Fibroblast of upper back skin (primary cell): ENCODE results near the gene OLFM2.
"Not testable (repeated sequence)": the region's sequence is repeated elsewhere in the genome, so short reads cannot be mapped to it uniquely, and the experiment has no call there.

ENCODE experiments used
- DNase-seq: peaks from one replicate; pipeline ENCODE4 v3.0.0-alpha.2; 2013

The OLFM2 gene

DNA sequence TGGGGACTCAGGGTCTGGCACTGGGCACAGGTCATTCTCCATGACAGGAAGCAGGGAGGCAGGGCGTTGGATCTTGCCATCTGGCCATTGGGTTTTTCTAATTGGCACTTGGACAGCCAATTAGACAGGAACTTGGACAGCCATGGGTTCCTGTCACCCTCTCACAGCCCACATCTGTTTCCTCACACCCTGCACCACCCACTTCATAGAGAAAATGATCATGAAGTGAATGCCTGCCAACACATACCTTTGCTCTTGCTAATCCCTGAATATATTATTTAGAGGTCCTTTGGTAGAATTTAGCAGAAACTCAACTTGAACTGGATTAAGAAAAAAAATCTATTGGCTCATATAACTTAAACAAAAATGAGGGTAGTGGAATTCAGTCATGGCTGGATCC lies 4.9 kb upstream of the OLFM2 start:
- DNase-seq, result no peak

GRCh38 chr19:9940778-9941177 lies 4.5 kb upstream of the OLFM2 start:
- no peak for DNase-seq

GRCh38 chr19:9939301-9939913 lies 3.1 kb upstream of the OLFM2 start:
- no peak for DNase-seq

GRCh38 chr19:9937001-9937411 lies 691 bp upstream of the OLFM2 start:
- DNase-seq, result no peak

DNA sequence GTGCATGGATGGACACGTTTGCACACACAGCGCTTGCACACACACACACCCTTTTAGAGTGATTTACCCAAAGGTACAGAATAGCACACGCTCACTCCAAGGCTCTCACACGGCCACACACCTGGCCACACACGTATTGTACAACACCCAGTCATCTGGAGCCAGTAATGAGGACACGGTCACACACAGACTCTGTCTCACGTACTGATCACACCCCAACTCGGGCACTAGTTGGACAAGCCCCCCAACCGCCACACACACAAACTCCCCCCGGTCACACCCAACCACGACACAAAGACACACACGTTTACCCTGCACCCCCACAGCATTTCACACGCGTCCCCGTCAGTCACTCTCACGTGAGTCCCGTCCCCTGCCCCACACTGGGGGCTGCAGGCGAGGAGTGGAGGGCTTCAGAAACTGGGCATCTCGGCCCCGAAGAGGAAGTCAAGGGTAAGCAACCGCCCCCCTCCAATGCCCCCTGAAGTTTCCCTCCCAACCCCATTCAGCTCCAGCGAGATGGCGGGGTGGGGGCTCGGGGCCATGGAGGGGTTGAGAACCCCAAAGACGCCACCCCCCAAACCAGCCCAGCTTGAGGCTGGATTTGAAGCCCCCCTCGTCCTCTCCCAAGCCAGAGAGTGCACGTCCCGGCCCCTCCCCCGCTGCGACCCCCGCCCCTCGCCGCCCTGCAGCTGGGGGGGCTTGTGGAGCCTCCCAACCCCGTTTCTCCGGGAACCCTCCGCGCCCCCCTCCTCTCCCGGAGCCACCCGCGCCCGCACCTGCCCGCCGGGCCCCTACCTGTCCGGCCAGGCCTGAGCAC lies 599 bp downstream of the OLFM2 start:
- DNase-seq, result no peak

- peak; percentile 81 for DNase-seq
Observed at GRCh38 chr19:9934132-9934950, 2.0 kb downstream of the OLFM2 start.

- DNase-seq, result no peak
Observed at GRCh38 chr19:9932835-9933234, 3.5 kb downstream of the OLFM2 start.

DNA sequence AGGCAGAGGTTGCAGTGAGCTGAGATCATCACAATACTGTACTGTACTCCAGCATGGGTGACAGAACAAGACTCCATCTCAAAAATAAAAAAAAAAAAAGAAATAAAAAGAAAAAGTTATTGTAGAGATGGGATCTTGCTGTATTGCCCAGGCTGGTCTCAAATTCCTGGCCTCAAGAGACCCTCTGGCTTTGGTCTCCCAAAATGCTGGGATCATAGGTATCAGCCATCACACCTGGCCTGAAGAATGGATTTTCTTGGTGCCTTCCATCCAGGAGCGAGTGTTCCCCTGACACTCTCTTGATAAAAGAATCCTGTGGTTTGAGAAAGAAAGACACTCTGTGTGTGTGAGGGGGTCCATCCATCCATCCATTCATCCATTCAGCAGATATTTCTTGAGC lies 4.7 kb downstream of the OLFM2 start:
- no peak for DNase-seq

DNA sequence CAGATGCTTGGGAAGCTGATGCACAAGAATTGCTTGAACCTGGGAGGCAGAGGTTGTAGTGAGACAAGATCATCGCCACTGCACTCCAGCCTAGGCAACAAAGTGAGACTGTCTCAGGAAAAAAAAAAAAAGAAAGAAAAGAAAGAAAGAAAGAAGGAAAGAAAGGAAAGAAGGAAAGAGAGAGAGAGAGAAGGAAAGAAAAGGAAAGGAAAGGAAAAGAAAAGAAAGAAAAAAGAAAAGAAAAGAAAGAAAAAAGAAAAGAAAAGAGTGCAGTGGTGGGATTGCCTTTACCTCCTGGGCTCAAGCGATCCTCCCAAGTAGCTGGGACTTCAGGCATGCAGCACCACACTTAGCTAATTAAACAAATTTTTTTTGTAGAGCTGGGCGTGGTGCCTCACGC lies 12.9 kb downstream of the OLFM2 start:
- no peak for DNase-seq

- not testable (repeated sequence) for DNase-seq
Observed at GRCh38 chr19:9922782-9923379, 13.4 kb downstream of the OLFM2 start.

DNA sequence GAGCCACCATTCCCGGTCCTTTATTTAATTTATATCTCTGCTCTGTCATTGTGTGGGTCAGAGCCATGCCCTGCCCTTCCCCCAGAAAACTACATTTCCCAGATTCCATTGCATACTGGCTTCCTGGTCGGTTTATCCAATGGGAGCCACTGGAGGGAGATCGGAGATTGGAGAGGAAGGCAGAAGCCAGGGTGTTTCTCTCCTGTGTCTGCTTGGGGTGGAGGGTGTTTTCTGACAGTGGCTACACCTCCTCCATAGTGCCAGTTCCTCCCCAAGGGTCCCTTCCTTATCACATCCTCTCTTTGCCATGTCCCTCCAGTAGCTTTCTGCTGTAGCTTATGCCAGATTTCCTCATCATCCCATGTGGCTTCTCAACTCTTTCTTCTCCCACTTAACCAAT lies 19.0 kb downstream of the OLFM2 start:
- peak; percentile 48 for DNase-seq

- DNase-seq, result no peak
Observed at GRCh38 chr19:9916719-9917118, 19.6 kb downstream of the OLFM2 start.

GRCh38 chr19:9914315-9915207 lies 21.8 kb downstream of the OLFM2 start:
- DNase-seq, result peak; percentile 87

- no peak for DNase-seq
Observed at GRCh38 chr19:9914001-9914314, 22.4 kb downstream of the OLFM2 start.

DNA sequence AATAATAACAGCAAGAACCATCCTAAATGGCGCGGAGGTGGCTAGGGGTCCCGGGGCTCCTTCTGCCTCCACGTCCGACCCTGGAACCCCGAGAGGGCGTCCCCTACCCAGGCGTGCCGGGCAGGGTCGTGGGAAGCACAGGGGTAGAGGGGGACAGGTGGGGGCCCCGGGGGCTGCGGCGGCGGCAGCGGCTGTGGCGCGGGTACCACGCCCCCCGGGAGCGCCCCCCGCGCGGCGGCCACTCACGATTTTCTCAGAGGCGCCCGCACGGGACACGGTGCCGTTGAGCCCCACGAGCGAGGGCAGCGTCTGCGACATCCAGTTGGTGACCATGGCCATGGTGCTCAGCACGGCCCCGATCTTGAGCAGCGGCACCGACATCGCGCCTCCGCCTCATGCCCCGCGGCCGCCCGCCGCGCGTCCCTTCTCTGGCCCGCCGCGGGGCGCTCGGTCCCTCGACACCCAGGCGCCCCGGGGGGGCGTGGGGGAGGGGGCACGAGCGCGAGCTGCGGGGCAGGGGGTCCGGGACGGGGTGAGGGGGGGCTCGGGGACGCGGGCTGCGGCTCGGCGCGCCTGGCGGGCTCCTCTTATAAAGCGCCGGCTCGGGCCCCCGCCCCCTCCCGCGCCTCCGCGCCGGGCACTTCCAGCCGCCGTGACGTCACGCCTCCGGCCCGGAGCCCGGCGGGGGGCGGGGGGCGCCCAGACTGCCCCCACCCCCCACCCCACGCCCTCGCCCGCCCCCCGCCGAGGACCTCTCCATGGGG lies 22.9 kb downstream of the OLFM2 start:
- DNase-seq, result no peak

- no peak for DNase-seq
Observed at GRCh38 chr19:9912551-9913236, 23.6 kb downstream of the OLFM2 start.

DNA sequence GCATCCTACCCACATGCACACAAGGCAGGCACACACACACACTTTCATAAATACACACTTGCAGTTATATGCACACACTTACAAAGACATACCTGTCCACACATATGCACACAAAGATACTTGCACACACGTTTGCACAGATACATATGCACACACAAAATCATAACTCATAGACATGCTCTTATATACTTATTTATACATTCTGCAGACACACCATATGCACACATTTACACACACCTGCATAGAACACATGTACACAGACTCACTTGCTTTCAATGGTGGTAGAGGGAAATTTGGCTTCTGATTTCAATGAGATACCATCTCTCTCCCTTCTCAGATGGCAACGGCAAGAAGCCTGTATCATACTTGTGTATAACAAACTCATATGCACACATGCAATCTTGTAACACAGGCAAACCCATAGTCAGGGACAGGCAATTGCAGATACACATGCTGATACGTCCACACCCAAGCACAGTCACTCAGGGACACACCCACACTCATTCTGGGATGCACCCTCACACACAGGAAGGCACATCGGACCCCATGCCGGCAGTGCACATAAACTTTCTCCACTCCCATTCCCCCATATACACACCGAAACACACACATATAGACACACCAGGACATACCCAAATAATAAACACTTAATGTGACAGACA lies 24.7 kb downstream of the OLFM2 start:
- no peak for DNase-seq

DNA sequence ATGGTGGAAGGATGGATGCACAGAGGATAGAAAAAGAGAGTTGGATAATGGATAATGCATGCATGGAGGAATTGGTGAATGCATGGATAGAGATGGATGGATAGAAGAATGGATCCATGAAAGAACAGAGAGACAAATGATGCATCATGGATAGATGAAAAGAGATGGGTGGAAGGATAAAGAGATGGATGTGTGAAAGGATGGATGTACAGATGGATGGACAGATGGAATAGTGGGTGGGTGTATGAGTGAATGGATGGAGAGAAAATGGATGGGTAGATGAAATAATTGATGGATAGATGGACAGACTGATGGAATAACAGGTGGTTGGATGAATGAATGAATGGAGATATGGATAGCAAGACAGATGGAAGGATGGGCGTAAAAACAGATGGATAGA lies 25.7 kb downstream of the OLFM2 start:
- DNase-seq, result no peak

DNA sequence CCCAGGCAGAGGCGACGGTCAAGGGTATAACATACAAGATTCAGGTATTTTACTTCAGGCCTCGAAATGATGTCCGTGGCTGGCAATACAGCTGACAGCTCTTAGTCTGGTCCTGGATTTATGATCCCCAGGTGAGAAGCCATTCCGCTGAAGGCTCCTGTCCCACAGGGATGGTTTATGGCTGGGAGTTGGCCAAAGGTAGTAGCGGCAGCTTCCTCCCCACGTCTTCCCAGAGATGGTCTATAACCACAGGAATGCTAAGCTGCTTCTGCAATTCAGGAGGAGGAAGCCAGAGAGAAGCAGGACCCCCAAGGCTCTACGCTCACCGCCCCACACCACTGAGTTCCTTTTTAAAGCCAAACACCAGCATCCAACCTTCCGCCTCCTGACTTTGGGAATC lies 27.1 kb downstream of the OLFM2 start:
- DNase-seq, result peak; percentile 52

DNA sequence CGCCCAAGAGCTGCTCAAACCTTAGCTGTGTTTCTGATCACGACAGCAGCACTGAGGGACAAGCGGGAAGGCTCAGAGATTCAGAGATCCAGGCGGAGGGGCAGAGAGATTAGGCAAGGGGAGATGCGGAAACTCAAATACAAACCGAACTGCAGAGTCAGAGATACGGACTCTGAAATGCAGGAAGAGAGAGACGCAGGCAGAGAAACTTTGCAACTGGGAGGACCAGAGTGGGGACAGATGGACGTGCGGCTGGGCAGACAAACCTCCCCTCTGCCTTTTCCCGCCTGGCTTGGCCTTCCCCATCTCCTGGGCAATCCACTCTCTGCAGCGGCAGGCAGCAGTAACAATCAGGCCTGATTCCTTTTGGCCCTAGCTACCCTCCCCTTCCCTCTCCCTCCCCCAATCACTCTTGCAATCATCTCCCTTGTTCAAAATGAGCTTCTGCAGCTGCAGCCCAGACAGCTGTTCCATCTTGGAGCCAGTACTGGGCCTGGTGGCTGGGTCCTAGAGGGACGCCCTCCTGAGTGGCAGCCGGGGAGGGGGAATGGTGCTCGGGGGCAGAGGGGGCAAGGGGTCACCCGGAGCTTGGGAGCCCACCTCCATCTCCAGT lies 29.7 kb downstream of the OLFM2 start:
- no peak for DNase-seq
